Measurements from ENCODE around the gene SIGLEC6.
A peak's percentile ranks its signal among the peaks of the same experiment; 100 is the strongest.

SIGLEC6 gene

DNA sequence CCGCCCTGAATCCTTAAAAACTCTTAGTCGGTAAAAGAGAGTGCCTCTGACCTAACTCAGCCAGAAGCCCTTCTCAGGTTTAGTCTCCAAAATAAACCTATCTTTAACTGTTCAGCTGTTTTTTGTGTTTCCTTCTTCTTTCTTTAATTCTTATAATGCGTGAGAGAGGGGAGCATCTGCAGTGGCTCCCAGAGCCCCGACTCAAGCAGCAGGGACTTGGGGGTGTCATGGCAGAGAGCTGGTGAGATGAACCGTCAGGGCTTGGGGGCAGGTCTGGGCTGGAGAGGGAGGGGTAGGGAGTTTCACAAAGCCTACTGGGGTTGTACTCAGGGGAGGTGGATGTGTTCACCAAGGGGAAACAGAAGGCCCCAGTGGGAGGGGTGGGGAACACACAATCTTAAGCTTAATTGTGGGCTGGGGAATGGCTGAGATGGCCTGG is 16.8 kb upstream of the SIGLEC6 start:
- DNase-seq (ENCODE audit: low read depth): no peak

DNA sequence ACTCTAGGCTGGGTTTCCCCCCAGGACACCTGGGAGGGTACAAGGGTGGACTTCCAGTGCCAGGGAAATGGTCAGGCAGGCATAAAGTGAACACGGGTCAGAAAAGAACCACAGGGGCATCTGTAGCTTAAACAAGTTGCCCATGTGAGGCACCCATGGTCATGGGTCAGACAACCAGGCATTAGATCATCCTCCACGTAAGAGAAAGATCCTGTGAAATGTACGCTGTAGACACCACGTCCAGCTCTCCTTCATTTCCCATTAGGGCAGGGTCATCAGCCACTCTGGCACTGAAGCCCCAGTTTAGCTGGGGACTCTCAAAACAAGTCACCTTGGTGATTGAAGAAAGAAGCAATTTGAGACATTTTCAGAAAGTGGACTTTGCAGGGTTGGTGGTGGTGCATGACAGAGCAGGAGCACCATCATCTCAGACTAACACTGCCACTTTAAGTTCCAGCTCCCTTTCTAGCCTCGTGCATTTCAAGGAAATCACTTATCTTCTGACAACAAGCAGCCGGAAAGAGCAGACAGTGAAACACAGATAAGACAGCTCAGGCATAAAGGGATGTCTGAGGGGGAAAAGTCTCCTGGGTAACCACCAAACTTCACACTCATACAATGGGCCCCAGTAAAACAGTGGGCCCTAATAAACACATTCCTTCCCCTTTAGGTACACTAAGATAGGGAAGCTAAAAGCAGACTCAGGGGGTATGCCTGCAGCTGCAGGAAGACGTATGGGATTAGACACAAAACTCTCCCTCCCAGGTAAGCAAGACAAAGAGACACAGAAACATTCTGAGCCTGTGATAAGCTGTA is 16.1 kb upstream of the SIGLEC6 start:
- DNase-seq (ENCODE audit: low read depth): no peak

DNA sequence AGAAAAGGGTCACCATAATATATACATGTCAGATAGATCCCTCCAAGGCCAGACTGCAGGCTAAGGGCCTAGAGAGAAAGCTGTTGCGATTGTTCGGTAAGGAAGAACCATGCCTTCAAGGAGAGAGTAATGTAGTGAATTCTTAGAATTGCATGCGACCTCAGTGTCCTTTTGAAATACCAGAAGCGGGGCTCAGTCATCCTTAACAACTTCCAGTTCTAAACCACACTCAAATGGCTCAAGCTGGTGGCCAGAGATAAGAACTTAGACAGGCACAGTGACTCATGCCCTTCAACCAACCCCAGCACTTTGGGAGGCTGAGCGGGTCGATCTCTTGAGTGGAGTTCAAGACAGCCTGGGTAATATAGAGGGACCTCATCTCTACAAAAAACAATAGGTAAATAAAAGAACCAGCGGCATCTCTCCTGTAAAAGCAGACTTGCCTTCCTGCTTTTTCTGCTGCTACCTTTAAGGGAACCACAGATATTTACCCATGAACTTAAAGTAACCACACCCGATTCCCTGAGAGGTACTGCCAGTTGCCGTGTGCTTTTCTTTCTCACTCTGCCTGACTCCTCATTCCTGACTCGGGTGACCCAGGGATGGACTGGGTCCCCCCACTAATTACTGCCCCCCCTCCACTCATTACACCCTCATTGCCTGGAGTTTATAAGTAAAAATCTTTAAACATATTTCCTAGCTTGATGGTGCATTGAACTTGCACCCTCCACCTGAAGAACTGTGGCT is 15.4 kb upstream of the SIGLEC6 start:
- no peak for DNase-seq (ENCODE audit: low read depth)

DNA sequence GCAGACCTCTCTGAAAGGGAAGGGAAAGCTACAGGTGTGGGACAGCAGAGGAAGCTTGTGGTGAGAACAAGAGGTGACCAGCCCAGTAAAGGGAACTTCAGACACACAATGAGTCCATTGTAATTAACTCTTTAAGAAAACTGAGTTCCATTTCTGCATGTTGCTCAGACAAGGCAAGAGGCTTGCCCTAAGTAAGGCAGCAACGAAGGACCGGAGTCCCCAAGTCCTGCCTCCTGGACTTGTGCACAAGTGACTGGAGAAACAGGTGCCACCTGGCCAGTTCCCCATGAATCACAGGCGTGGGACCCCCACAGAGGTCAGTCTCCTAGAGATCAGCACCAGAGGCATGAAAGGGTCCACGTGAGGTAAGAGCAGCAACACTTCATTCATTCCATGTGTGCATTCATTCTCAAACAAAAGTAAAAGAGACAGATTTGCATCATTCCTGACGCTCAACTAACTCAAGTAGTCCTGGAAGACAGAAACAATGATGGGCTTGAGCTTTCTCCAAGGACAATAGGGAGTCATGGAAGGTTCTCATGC is 14.7 kb upstream of the SIGLEC6 start:
- DNase-seq (ENCODE audit: low read depth): no peak

DNA sequence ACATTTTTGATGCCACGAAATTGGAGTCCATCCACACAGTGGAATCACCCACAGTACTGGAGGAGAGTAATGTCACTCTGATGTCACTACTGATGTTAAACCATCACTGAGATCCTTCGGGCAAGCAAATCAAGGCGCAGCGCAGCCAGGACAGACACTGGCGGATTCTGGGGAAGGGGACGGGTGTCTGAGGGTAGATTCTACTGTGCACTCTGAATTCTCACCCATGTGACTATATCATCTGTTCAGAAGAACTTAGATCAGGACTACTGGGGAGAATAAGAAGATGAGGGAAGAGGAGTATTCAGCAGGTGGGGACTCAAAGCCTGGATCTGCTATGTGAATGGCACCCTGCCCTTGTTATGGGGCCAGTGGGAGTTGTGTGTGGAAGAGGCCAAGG is 12.6 kb upstream of the SIGLEC6 start:
- DNase-seq (ENCODE audit: low read depth): no peak

DNA sequence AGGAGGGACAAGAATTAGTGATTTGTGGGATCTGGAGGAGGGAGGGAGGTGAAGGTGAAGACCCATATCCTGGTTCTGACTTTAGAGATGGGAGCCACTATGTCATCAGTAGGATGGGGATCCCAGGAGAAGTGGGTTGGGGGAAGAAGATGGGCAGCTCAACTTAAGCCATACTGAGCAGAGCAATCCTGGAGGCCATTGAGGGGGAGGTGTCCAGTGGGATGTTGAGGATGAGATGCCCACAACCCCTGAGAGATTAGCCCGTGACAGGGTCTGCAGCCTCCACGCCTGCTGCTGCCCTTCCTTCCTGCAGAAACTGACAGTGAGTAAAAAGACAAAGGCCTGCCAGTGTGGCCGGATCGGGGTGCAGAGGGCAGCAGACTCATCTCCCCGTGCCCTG is 11.2 kb upstream of the SIGLEC6 start:
- no peak for DNase-seq (ENCODE audit: low read depth)

DNA sequence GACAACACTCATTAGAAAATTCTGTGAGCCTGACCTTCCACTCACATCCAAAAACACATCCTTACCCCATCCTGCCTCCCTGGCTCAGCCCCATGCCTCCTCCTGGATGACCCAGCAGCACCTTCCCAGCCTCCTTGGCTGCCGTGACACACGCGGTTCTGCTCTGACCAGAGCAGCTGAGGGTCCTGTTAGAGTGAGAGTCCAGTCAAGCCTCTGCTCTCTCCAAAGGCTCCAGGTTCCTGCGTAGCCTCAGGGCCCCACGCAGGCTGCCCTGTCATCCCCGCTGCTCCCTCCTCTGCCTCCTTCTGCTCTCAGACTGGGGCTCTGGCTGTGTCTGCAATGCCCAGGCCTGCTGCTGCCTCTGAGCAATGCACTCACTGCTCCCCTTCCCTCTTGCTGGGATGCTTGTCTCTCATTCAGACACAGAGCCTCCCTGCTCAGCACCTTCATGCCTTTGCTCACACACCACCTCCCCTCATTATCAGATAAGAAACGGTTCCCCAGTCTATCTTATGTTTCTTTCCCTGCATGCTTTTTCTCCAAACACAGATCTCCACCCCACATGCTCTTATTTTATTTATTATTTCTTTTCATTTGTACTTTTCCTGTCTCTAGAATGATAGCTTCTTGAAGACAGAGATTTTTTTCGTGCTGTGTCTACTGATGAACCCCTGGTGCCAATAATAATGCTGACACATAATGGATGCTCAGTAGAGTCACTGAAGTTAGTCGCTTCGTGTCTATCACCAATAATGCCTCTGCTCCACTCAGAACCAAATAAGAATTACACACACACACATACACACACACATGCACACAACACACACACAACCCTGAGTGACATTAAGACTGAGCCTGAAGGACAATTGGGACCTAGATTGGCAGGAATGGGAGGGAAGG is 10.2 kb upstream of the SIGLEC6 start:
- DNase-seq (ENCODE audit: low read depth): no peak

DNA sequence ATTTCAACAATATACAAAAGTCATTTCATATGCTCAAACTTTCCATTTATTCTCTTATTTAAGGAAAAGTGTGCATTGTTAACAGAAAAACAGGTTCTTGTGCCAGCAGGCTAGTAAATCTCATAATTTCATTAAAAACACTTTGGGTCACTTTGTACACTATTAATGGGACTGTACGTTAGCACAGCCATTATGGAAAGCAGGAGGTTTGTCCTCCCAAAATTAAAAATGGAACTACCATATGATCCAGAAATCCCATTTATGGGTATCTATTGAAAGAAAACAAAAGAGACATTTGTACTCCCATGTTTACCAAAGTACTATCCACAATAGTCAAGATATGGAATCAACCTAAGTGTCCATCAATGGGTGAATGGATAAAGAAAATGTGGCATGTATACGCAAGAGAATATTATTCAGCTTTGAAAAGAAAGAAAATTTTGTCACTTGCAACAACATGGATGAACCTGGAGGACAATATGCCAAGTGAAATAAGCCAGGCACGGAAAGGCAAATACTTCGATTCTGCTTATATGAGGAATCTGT is 8.4 kb upstream of the SIGLEC6 start:
- no peak for DNase-seq (ENCODE audit: low read depth)

DNA sequence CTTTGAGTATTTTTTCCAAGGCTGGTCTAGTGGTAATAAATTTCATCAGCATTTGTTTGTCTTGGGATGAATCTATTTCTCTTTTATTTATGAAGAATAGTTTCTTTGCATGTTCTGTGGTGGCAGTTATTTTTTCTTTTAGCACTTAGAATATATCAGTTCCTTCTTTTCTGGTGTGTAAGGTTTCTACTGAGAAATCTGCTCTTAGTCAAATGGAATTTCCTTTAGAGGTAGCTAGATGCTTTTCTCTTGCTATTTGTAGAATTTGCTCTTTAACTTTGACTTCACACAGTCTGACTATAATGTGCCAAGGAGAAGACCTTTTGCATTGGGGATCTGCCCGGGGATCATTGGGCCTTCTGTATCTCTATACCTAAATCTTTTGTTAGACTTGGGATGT is 4.1 kb upstream of the SIGLEC6 start:
- no peak for DNase-seq (ENCODE audit: low read depth)

DNA sequence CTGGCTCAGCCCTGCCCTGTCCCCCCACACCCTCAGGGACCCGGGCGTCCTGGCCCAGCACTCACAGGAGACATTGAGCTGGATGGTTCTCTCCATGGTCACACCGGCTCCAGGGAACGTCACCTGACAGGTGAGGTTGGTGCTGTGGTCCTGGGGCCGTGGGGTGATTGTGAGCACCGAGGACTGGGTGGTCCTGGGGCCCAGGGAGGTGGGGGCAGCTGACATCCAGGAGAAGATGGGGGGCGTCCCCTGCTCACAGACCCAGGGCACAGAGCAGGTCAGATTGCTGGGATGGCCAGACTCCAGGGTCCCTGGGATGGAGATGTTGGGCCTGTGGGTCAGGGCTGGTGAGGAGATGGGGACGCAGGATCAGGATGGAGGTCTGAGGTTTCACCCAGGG is 854 bp downstream of the SIGLEC6 start:
- DNase-seq (ENCODE audit: low read depth): no peak

DNA sequence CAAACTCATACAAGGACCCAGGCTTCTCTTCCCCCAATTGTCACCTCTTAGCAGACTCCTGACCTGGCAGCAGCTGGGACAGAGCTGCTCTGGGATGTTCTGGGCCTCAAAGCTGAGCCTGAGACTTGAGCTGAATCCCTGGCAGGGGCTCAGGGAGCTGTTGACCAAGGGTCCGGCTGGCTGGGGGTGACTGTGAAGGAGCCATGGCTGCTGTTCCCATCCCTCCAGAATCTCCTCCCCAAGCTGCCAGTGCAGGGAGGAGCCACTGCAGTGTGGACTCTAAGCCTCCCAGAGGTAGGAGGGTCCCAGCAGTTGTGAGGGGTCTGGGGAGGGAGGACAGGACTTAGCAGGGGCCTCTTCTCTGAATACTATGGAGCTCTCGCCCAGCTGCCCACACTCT is 2.2 kb downstream of the SIGLEC6 start:
- no peak for DNase-seq (ENCODE audit: low read depth)

DNA sequence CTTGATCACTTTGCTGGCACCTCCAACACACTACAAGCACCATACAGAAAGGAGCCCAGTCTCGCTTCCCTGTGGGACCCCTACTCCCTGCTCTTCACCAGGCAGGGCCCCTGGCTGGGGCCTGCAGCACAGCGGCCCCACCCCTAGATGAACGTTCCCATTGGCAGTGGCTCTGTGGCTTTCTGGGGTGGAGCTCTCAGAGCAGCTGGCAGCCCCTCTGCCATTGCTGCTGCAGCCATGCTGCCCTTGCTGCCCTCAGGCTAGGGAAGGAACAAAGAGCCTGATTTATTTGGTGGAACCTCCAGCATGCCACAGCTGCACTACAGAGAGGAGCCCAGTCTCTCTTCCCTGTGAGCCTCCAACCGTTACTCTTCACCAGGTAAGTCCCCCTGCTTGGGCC is 5.8 kb downstream of the SIGLEC6 start:
- no peak for DNase-seq (ENCODE audit: low read depth)

DNA sequence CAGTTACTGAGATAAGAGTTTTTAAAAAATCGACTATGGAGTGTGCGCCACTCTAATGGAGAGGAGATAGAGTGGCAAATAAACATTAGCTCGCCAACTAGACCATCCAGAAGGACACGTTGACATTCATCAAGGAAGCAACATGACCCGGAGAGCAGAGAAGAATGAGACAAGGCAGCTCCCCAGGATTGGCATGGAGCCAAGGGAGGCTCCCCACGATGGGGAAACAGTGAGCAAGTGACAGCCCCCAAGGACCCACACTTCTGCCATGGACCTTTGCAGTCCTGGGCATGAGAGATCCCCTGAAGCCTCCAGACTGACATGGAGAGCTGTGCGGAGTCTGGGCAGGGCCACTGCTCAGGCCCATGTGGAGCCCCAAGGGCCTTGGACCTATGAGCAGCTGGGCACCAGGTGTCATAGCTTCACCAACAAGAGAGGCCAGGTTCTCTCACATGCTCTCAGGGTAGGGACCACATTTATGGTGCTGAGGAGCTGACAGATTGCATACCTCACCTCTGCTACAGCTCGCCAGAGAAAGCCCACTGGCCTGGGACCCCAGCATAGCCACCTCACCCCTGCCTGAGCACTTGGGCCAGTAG is 6.7 kb downstream of the SIGLEC6 start:
- DNase-seq (ENCODE audit: low read depth): no peak

DNA sequence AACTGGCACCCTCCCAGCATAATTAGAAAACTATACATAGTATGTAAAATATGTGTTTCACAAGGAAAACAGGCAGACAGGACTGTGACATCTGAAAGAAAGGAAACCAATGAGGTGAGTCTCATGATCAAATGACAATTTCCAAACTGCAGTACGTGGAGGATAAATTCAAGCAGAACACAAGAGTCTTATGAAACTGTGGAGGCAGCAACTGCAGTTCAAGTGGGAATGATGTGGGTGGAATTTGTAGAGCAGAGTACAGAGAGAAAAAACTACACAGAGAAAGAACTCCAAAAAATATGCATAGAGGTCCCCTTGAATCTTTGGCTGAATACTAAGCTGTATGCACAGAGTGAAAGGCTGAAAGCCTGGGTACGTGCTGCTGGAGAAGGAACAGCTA is 9.7 kb downstream of the SIGLEC6 start:
- DNase-seq (ENCODE audit: low read depth): no peak

DNA sequence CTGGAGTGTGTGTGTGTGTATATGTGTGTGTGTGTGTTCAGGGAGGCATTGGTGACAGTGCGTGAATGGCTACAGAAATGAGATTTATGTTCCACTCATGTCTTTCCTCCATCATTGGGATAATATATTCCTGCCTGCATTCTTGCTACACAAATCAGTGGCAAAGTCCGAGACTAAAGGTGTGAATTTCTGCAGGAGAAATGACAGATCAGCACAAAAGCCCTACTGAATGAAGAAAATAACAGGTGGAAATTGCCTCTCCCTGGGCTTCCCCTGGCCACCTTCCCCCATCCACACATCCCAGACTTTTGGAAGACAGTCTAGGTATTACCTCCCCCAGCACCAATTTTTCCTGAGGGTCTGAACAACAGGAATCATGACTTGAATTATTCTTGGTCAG is 10.1 kb downstream of the SIGLEC6 start:
- no peak for DNase-seq (ENCODE audit: low read depth)

DNA sequence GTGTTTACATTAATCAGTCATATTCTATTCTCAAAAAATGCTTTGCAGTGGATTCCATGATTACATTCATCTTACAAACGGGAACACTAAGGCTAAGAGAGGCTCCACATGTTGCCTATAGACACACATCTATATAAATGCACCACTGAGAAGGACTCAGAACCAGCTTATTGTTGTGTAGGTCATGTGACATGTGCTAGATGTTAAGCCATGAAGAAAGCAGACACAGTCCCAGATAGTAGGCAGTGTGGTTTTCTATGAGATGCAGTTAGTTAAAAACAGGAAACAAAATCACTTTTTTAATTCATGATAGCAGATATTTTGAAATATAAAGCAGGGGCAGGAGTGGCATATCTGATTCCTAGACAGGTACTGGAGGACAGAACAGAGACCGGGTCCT is 10.7 kb downstream of the SIGLEC6 start:
- DNase-seq (ENCODE audit: low read depth): no peak

DNA sequence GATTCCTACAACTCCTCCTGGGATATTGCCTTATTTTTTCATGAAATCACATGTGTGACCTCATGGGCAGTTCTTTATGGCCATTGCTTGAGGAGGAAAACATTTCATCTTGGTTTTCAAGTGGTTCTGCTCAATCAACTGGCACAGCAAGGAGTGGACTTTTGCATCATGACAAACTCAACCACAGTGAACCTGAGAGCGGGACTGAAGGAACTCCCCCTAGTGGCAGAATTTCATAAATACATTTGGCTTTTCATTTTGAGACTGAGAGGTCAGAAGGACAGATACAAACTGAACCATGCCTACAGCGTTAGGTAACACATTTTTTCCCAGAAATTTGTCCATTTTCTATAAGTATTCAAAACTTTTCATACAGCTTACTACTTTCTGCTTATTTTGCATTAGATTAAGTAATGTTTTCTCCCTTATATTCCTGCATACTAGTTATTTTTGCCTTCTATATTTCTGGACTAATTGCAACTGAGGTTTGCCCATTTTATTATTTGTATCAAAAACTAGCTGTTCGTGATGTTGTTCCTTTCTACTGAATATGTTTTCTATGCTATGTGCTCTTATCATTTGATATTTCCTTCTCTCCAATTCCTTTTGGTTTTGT is 16.5 kb downstream of the SIGLEC6 start:
- peak; percentile 22 for DNase-seq (ENCODE audit: low read depth)

DNA sequence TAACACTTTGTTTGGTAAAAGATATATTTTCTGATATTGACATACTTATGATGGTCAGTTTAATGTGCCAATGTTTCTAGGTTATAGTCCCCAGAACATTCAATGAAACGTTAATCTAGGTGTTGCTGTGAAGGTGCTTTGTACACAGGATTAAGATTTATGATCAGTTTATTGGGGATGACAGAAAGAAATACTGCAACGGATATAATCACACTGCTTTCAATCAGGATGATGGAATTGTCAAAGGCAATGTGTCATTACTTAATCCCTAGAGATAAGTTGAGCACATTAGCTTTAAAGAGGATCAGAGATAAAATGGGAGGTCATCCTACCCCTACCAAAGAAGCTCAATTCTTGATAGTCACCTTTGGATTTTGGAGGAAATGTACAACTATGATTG is 17.5 kb downstream of the SIGLEC6 start:
- no peak for DNase-seq (ENCODE audit: low read depth)

DNA sequence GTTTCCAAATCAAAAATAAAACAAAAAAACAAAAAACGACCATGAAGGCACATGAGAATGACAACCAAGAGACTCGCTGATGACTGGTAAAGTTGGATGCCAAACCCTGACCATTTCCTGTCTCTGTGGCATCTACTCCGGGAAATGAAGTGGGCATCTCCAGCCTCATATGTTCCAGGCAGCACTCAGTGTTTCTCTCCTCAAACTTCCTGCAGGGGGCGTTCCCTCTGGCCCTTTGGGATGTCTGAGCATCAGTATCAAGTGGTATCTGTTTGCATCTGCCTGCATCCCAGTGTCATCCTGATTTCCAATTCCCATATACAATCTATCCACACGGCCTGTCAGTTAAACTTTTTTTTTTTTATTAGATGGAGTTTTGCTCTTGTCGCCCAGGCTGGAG is 20.1 kb downstream of the SIGLEC6 start:
- DNase-seq (ENCODE audit: low read depth): no peak

DNA sequence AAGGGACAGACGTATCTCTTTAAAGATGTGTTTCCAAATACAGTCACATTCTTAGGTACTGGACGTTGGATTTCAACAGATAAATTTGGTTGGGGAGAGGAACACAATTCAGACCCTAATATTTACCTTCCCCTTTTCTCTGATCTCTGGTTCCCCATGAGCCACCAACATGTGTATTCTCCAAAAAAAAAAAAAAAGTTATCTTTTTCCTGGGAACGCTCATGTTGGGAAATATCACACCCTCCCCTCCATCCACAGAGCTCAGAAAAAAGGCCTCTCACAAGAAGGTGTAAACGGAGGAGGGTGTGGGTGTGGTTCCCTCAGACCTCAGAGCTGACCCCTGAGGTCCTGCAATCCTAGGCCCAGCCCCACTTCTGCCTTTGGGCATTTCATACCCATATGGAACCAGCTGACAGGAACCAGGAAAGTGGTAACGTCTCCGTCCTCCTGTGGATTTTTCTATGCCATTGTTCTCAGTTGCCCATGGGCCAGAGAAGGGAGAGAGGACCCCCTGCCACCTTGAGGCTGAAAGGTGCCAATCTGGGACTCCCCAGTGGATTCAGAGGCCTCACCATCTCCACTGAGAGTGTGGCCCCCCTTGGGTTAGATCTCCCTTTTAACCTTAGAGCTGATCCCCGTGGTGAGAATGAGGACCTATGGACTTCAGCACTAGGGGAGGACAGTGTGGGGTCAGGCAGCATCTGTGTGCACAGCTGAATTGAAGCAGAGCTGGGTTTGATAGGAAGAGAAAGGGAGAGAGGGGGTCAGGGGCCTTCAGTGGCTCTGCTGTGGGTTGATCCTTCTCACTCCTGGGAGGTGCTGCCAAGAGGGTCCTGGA is 21.4 kb downstream of the SIGLEC6 start:
- no peak for DNase-seq (ENCODE audit: low read depth)
